ENCODE measurements around the gene KRTAP5-6. TPM values are rescaled to one million over a fixed set of nuclear protein-coding genes. Genes with fewer than 3 reads are reported as not detected.

KRTAP5-6 gene, protein sequence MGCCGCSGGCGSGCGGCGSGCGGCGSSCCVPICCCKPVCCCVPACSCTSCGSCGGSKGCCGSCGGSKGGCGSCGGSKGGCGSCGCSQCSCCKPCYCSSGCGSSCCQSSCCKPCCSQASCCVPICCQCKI
- total RNA-seq: not detected
- polyA plus RNA-seq (ENCODE audit: insufficient read length in 2 of 2): not detected
- long read RNA-seq, donor 1: 0 reads
- long read RNA-seq, donor 2, partial matches to known transcripts: 0 of 1 reads
- long read RNA-seq, donor 2, other reads (novel, unspliced or antisense): 0 of 1 reads
- long read RNA-seq, donor 3: 0 reads
- long read RNA-seq, donor 4: 0 reads

DNA sequence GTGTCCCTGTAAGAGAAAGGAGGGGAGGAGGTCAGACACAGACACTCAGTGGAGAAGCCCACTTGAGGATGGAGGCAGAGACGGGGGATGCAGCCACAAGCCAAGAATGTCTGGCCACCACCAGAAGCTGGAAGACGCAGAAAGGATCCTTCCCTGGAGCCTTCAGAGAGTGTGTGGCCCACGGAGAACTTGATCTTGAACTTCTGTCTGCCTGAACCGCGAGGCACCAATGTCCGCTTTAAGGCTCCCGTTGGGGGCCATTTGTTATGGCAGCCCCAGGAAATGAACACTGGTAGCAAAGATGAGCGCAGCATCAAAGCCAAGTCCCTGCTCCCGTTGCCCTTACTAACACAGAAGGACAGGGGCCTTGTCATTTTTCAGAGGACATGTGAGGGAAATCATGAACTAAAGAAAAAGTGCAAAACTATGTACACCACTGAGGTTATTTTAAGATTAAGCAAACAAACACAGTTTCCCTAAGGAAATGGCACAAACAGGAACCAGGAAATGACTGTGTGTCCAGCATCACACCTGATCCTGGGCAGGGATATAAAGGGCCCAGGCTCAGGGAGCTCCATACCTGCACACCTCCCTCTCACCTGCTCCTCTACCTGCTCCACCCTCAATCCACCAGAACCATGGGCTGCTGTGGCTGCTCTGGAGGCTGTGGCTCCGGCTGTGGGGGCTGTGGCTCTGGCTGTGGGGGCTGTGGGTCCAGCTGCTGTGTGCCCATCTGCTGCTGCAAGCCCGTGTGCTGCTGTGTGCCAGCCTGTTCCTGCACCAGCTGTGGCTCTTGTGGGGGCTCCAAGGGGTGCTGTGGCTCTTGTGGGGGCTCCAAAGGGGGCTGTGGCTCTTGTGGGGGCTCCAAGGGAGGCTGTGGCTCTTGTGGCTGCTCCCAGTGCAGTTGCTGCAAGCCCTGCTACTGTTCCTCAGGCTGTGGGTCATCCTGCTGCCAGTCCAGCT, at the start of gene KRTAP5-6:
Gene KRTAP5-6, plus strand, starts transcription at position 588 of the 963 bp plus-strand sequence. Its CDS starts 51 bp downstream, at position 639.
- WGBS (ENCODE audit: insufficient coverage): 88% methylated on average over 8 of the region's 11 CpGs
- no peaks in the 10 kb centered on the region for H3K27me3 ChIP-seq (ENCODE audit: control insufficient read depth, insufficient read depth, low read length)

DNA sequence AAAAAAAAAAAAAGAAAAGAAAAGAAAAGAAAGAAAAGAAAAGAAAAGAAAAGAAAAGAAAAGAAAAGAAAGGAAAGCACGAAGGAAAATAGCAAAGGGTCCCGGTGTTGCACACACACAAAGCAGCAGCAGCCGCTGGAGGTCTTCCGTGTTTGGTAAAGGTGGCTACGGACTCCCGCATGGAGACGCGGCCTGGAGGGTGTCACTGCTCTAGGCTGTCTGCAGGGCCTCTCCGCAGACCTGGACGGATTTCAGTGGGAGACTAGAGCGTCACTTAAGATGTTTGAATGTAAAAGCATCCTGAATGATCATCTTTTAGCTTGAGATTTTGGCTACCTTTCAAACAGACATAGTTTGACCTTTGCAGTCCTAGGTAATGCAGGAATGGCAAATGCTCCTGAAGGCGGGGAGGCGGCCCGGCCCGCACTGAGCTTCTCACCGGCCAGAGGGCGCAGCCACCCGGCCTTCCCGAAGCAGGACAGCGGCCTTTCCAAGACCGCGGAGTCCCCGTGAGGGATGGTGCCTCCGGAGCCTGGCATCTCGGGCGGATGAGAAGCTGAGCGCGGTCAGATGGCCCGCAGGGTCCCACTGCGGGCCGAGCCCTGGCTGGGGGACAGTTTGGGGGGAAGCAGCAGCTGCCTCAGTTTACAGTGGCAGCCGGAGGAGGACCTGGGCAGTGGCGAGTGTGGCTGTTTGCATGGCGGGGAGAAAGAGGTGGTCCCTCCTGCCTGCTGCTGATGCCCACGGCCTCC, 48.9 kb upstream of the KRTAP5-6 start:
- Histone ChIP-seq H3K27me3 (ENCODE audit: control insufficient read depth, insufficient read depth, low read length) (peaks cover 7% of the 10 kb centered on the region), H3K9me3 (ENCODE audit: control insufficient read depth, insufficient read depth, low read length) (no peaks in the 10 kb centered on the region), H3K27ac (ENCODE audit: low read depth, low read length) (no peak overlapping the region), H3K4me1 (ENCODE audit: control insufficient read depth, insufficient read depth, low read length) (peaks cover 8% of the 10 kb centered on the region), H3K36me3 (ENCODE audit: control insufficient read depth, insufficient read depth, low read length) (no peaks in the 10 kb centered on the region), H3K4me3 (ENCODE audit: low read depth, low read length) (no peak overlapping the region)
- 90% methylated on average over 32 of the region's 35 CpGs for WGBS (ENCODE audit: insufficient coverage)
- no peak for DNase-seq (ENCODE audit: low read depth in 4 of 6, low spot score in 6 of 6)

More for the DNA sequence above, at the start of gene KRTAP5-6:
- Histone ChIP-seq H3K4me1 (ENCODE audit: control insufficient read depth, insufficient read depth, low read length) (peaks cover 30% of the 10 kb centered on the region), H3K27ac (ENCODE audit: low read depth, low read length) (no peak within 1 kb of the TSS), H3K36me3 (ENCODE audit: control insufficient read depth, insufficient read depth, low read length) (no peaks in the 10 kb centered on the region), H3K4me3 (ENCODE audit: low read depth, low read length) (no peak within 1 kb of the TSS), H3K9me3 (ENCODE audit: control insufficient read depth, insufficient read depth, low read length) (no peaks in the 10 kb centered on the region)
- no peak for DNase-seq (ENCODE audit: low read depth in 4 of 6, low spot score in 6 of 6)

DNA sequence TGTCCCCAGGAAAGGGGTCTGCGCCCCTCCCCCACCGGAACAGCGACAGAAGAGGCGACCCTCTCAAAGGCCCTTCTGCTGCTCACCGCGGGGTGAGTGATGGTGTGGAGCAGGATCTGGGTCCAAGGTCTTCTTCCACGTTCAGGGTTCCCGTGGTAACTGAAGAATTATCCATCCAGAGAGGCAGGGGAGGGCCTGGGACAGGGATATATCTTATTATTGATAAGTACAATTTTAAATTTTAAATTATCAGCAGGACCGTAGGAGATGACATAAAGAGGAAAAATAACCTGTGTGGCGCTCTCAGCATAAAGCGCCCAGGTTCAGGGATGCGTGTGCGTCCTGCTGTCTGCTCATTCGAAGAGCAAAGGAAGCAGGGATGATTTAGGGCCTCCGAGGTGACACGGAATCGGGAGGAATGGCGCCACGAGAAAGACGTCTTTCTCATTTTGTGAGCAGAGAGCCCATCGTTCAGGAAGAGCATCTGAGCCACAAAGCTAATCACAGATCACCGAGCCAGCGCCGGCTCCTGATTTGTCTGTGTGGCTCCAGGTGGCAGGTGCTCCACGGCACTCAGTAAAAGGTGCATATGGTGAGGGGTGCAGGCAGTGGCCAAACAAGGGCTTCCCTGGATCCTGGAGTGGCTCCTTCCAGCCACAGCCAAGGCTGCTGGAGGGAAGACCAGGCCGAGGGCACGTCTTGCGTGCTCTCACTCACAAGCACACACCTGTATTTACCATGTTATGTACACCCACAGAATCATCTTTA, 48.2 kb upstream of the KRTAP5-6 start:
- Histone ChIP-seq H3K9me3 (ENCODE audit: control insufficient read depth, insufficient read depth, low read length) (no peaks in the 10 kb centered on the region), H3K4me3 (ENCODE audit: low read depth, low read length) (no peak overlapping the region), H3K4me1 (ENCODE audit: control insufficient read depth, insufficient read depth, low read length) (peaks cover 11% of the 10 kb centered on the region), H3K27me3 (ENCODE audit: control insufficient read depth, insufficient read depth, low read length) (peaks cover 7% of the 10 kb centered on the region), H3K36me3 (ENCODE audit: control insufficient read depth, insufficient read depth, low read length) (no peaks in the 10 kb centered on the region), H3K27ac (ENCODE audit: low read depth, low read length) (no peak overlapping the region)
- peak in 1 of 6 donors; percentile 77 for DNase-seq (ENCODE audit: low read depth in 4 of 6, low spot score in 6 of 6)
- 51% methylated on average over 15 of the region's 28 CpGs for WGBS (ENCODE audit: insufficient coverage)

DNA sequence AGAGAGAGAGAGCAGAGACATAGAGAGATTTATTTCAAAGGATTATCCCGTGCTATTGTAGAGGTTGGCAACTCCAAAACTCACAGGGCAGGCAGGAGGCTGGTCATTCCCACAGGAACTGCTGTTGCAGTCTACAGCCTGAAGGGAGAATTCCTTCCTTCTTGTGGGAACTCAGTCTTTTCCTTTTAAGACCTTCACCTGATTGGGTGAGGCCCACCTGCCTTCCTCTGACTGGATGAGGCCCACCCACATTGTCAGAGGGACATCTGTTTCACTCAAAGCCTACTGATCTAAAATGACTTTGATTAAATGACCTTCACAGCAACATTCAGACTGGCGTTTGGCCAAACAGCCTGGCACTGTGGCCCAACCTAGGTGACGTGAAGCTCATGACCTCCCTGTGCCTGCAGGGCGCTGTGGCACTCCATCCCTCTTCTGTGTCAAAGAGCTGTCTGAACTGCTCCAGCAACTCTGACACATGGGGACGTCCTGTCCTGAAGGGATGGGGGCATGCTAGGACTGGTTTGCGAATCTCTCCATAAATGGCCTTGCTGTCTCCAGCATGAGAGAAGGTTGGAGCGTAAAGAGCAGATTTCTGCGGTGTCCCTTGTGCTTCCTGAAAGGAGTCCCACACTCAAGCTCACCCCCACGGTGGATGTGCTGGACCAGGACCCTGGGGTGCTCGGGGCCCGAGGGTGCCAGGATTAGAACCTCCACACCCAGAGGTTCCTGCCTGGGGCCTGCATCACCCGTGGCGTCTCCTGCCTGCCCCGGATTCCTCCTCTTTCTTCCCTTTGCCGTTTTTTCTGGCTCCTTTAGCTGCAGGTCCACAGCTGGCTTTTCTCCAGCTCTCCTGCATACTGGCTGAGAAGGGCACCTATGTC, 46.7 kb upstream of the KRTAP5-6 start:
- peaks cover 24% of the 10 kb centered on the region for H3K4me1 ChIP-seq (ENCODE audit: control insufficient read depth, insufficient read depth, low read length)
- H3K27ac ChIP-seq (ENCODE audit: low read depth, low read length): no peak overlapping the region
- WGBS (ENCODE audit: insufficient coverage): 77% methylated on average over 14 of the region's 15 CpGs
- no peak overlapping the region for H3K4me3 ChIP-seq (ENCODE audit: low read depth, low read length)
- H3K36me3 ChIP-seq (ENCODE audit: control insufficient read depth, insufficient read depth, low read length): no peaks in the 10 kb centered on the region
- H3K27me3 ChIP-seq (ENCODE audit: control insufficient read depth, insufficient read depth, low read length): peaks cover 7% of the 10 kb centered on the region
- DNase-seq (ENCODE audit: low read depth in 4 of 6, low spot score in 6 of 6): peak in 1 of 6 donors; percentile 50
- H3K9me3 ChIP-seq (ENCODE audit: control insufficient read depth, insufficient read depth, low read length): no peaks in the 10 kb centered on the region

DNA sequence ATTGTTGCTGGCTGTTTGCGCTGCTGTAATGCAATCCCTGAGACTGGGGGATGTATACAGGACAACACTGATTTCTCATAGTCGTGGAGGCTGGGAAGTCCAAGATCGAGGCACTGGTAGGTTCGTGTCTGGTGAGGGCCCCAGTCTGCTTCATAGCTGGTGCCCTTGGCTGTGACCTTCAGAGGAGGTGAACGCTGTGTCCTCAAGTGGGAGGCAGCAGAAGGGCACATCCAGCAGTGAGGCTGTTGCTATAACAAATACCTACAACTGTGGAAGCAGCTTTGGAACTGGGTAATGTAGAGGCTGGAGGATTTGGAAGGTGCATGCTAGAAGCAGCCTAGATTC, 46.1 kb upstream of the KRTAP5-6 start:
- no peak overlapping the region for H3K27ac ChIP-seq (ENCODE audit: low read depth, low read length)
- no peak overlapping the region for H3K4me3 ChIP-seq (ENCODE audit: low read depth, low read length)
- H3K4me1 ChIP-seq (ENCODE audit: control insufficient read depth, insufficient read depth, low read length): peaks cover 27% of the 10 kb centered on the region
- H3K36me3 ChIP-seq (ENCODE audit: control insufficient read depth, insufficient read depth, low read length): no peaks in the 10 kb centered on the region
- H3K27me3 ChIP-seq (ENCODE audit: control insufficient read depth, insufficient read depth, low read length): peaks cover 7% of the 10 kb centered on the region
- H3K9me3 ChIP-seq (ENCODE audit: control insufficient read depth, insufficient read depth, low read length): no peaks in the 10 kb centered on the region
- 59% methylated on average over 5 of the region's 5 CpGs for WGBS (ENCODE audit: insufficient coverage)
- no peak for DNase-seq (ENCODE audit: low read depth in 4 of 6, low spot score in 6 of 6)

DNA sequence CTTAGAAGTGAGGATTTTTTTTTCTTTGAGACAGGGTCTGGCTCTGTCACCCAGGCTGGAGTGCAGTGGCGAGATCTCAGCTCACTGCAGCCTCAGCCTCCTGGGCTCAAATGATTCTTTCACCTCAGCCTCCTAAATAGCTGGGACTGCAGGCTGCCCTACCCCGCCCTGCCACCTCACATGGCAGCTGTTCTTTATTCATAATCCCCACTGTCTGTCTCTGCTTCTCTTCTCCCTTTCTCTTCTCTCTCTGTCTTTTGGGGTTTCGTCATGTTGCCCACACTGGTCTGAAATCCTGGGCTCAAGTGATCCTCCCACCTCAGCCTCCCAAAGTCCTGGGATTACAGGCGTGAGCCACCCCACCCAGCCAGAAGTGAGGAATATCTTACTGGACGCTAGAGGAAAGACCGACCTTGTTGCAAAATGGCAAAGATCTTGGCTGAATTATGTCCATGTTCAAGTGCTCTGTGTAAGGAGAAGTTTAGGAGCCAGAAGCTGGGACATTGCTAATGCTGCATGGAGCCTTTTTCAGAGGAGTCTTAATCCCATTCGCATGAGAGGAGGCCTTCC, 45.5 kb upstream of the KRTAP5-6 start:
- no peak for DNase-seq (ENCODE audit: low read depth in 4 of 6, low spot score in 6 of 6)
- 87% methylated on average over 4 of the region's 7 CpGs for WGBS (ENCODE audit: insufficient coverage)

DNA sequence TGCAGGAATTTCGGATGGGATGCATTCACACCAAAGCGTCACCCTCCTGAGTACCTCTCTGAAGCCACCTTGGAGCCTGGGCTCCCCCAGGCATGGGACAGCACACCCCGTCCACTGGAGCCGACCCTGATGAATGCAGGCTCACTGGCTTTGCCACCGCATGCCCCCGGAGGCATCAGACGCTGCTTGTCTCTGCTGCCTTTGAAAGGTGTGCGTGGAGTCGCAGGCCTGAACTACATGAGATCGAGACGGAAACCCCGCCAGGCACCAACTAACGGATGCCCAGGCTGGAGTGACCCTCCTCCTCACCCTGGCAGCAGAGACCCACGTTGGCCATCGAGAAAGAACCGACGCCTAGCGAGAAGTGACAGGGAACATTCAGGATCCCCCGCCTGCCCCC, 45.0 kb upstream of the KRTAP5-6 start:
- 70% methylated on average over 19 of the region's 19 CpGs for WGBS (ENCODE audit: insufficient coverage)
- Histone ChIP-seq H3K4me3 (ENCODE audit: low read depth, low read length) (no peak overlapping the region), H3K27ac (ENCODE audit: low read depth, low read length) (no peak overlapping the region), H3K4me1 (ENCODE audit: control insufficient read depth, insufficient read depth, low read length) (peaks cover 27% of the 10 kb centered on the region), H3K9me3 (ENCODE audit: control insufficient read depth, insufficient read depth, low read length) (no peaks in the 10 kb centered on the region), H3K27me3 (ENCODE audit: control insufficient read depth, insufficient read depth, low read length) (peaks cover 7% of the 10 kb centered on the region), H3K36me3 (ENCODE audit: control insufficient read depth, insufficient read depth, low read length) (no peaks in the 10 kb centered on the region)
- DNase-seq (ENCODE audit: low read depth in 4 of 6, low spot score in 6 of 6): no peak

More for the DNA sequence above, 45.5 kb upstream of the KRTAP5-6 start:
- Histone ChIP-seq H3K9me3 (ENCODE audit: control insufficient read depth, insufficient read depth, low read length) (no peaks in the 10 kb centered on the region), H3K27me3 (ENCODE audit: control insufficient read depth, insufficient read depth, low read length) (peaks cover 7% of the 10 kb centered on the region), H3K27ac (ENCODE audit: low read depth, low read length) (no peak overlapping the region), H3K4me3 (ENCODE audit: low read depth, low read length) (no peak overlapping the region), H3K36me3 (ENCODE audit: control insufficient read depth, insufficient read depth, low read length) (no peaks in the 10 kb centered on the region), H3K4me1 (ENCODE audit: control insufficient read depth, insufficient read depth, low read length) (peaks cover 27% of the 10 kb centered on the region)

DNA sequence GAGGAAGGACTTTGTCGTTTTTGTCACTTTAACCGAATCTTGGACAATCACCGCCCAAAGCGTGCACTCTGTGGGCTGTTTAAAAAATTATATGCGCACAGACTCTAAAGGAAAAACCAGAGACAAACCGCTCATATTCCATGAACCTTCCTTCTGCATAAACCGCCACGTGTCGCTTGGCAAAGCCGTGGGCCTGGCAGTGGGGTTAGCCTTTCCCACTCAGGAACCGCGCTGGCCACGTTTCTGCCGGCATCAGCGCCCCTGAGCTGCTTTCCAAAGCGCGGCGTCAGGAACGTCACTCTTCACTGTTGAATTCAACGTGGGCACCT, 44.6 kb upstream of the KRTAP5-6 start:
- H3K9me3 ChIP-seq (ENCODE audit: control insufficient read depth, insufficient read depth, low read length): no peaks in the 10 kb centered on the region
- no peak overlapping the region for H3K4me3 ChIP-seq (ENCODE audit: low read depth, low read length)
- DNase-seq (ENCODE audit: low read depth in 4 of 6, low spot score in 6 of 6): peak in 1 of 6 donors; percentile 26
- no peak overlapping the region for H3K27ac ChIP-seq (ENCODE audit: low read depth, low read length)
- 54% methylated on average over 20 of the region's 20 CpGs for WGBS (ENCODE audit: insufficient coverage)
- peaks cover 7% of the 10 kb centered on the region for H3K27me3 ChIP-seq (ENCODE audit: control insufficient read depth, insufficient read depth, low read length)
- H3K4me1 ChIP-seq (ENCODE audit: control insufficient read depth, insufficient read depth, low read length): peaks cover 27% of the 10 kb centered on the region
- H3K36me3 ChIP-seq (ENCODE audit: control insufficient read depth, insufficient read depth, low read length): no peaks in the 10 kb centered on the region

All from spinal cord (tissue), 10 donors.